Middle frontal gyrus (tissue), 1 donor: ENCODE data around the gene ALPP.
"Not testable (repeated sequence)": the region's sequence is repeated elsewhere in the genome, so short reads cannot be mapped to it uniquely, and the experiment has no call there.

ENCODE experiments used
- DNase-seq: peaks from one replicate; pipeline ENCODE4 v3.0.0-alpha.2; 2015; ENCODE audit warnings: low spot score; ENCODE audit errors: extremely low spot score

The ALPP gene

DNA sequence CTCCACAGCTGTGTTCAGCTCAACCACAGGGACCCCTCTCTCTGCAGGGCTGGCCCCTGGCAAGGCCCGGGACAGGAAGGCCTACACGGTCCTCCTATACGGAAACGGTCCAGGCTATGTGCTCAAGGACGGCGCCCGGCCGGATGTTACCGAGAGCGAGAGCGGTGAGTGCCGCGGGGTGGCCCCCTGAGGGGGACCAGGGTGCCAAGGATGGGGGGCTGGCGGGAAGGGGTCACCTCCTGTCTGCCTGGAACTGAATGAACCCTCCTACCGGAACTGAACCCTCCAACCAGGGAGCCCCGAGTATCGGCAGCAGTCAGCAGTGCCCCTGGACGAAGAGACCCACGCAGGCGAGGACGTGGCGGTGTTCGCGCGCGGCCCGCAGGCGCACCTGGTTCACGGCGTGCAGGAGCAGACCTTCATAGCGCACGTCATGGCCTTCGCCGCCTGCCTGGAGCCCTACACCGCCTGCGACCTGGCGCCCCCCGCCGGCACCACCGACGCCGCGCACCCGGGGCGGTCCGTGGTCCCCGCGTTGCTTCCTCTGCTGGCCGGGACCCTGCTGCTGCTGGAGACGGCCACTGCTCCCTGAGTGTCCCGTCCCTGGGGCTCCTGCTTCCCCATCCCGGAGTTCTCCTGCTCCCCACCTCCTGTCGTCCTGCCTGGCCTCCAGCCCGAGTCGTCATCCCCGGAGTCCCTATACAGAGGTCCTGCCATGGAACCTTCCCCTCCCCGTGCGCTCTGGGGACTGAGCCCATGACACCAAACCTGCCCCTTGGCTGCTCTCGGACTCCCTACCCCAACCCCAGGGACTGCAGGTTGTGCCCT, 2.9 kb downstream of the ALPP start:
- DNase-seq: not testable (repeated sequence)

DNA sequence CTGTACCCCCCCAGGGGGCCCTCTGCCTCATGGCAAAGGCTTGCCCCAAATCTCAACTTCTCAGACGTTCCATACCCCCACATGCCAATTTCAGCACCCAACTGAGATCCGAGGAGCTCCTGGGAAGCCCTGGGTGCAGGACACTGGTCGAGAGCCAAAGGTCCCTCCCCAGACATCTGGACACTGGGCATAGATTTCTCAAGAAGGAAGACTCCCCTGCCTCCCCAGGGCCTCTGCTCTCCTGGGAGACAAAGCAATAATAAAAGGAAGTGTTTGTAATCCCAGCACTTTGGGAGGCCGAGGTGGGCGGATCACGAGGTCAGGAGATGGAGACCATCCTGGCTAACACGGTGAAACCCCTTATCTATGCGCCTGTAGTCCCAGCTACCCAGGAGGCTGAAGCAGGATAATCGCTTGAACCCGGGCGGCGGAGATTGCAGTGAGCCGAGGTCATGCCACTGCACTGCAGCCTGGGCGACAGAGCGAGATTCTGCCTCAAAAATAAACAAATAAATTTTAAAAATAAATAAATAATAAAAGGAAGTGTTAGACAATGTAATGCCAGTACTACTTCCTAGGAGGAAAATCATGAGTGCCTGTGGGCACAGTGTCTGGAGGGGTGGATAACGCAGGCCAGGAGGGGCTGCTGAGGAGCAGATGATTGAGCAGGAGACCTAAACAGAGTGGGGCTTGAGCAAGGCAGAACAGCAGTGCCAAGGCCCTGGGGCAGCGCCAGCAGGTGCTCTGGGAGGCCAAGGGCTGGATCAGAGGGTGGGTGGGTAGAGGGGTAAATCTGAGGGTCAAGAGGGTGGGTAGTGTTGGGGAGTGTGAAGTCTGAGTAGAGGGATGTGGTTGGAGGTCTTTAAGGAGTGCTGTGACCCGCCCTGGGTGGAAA, 4.0 kb downstream of the ALPP start:
- DNase-seq: no peak

DNA sequence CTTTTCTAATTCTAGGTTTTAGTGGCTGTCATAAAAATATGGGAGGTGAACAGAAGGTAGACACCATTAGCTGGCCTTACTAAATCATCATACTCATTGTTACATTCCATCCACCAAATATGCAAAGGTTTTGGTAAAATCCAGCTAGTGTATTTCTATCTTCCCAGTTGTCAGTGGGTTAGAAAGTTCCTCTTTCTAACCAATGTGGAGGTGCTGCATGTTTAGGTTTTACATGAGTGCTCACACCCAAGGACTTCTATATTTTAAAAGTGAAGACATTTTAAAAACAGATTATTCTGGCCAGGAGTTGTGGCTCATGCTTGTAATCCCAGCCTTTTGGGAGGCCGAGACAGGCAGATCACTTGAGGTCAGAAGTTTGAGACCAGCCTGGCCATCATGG, 5.9 kb downstream of the ALPP start:
- no peak for DNase-seq

DNA sequence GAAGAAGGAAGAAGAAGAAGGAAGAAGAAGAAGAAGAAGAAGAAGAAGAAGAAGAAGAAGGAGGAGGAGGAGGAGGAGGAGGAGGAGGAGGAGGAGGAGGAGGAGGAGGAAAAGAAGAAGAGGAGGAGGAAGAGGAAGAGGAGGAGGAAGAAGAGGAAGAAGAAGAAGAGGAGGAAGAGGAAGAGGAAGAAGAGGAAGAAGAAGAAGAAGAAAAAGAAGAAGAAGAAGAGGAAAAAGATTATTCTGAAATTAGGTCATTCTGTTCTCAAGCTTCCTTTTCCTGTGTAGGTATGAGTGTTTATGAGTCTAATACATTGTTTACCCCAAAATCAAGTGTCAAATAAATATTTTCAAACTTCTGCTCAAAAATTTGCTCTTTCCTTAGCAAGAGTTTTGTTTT, 6.5 kb downstream of the ALPP start:
- not testable (repeated sequence) for DNase-seq

DNA sequence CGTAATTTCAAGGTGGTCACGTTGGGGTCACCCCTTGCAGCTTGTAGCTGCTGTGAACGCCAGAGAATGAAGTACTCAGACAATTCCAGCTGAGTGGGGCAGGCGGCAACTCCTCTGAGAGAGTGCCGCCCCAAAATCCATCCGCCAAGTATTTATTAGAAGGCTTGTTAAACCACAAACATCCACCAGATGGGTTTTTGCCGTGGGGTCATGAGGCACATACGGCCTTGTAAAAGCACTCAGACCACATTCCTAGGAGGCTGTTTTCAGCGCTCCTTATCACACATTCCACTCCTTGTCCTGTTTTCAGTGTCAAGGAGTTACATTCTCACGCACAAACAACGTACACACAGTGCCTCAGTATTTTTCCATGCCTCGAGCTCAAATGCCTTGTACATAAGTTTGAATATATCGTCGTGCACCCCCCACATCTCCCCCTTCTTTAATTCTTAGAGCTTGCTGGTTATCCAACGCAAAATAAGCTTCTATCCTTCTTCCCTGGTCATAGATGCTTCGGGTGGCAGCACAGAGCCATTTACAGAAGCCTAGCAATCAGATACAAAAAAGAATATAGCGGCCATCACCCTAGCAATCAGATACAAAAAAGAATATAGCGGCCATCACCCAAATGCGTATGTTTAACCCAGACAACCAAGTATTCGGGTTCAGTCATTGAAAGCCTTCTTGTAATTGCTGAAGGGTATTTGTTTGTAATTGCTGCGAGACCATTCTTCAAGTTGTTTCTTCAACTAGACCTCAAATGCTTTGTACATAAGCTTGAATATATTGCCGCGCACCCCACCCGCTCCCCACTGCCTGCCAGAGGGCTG, 7.3 kb downstream of the ALPP start:
- DNase-seq: no peak

DNA sequence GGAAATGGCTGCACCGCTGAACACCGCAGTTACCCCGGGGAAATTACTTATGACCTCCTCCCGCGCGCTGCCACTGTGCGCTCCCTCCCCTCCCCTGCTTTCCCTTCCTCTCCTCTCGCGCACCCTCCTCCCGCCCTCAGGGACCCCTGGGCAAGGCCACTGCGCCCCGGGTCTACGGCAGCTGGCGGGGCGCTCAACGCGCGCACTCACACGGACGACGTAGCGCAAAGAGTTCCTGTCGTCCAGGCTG, 7.9 kb downstream of the ALPP start:
- no peak for DNase-seq

DNA sequence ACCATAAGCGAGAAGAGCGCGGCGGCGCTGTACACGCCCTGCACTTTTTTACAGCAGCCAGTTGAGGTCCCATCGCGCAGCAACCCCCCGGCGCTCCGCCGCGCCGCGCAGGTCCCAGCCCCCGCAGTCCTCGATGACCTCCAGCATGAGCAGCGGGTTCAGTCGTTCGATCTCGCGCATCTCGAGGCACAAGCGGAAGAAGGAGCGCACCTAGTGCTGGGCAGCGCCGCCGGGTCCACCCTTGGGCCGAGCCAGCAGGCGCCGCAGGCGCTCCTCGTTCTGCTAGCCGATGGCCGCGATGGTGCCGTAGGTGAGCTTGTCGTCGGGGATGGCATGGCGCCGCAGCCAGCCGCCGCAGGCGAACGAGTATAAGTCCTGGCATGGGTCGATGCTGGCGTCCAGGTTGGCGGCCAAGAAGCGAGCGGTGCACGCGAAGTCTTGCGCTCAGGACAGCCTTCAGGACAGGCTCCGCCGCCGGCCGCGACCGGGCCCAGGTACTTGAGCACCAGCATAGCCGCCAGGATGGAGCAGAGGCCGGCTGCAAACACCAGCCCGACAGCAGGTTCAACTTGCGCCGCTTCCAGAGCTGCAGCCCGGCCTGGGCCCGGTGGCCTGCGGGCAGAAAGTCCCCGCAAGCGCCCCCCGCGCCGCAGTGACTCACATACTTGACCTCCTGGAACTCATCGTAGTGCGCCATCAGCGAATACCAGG, 8.3 kb downstream of the ALPP start:
- DNase-seq: no peak

DNA sequence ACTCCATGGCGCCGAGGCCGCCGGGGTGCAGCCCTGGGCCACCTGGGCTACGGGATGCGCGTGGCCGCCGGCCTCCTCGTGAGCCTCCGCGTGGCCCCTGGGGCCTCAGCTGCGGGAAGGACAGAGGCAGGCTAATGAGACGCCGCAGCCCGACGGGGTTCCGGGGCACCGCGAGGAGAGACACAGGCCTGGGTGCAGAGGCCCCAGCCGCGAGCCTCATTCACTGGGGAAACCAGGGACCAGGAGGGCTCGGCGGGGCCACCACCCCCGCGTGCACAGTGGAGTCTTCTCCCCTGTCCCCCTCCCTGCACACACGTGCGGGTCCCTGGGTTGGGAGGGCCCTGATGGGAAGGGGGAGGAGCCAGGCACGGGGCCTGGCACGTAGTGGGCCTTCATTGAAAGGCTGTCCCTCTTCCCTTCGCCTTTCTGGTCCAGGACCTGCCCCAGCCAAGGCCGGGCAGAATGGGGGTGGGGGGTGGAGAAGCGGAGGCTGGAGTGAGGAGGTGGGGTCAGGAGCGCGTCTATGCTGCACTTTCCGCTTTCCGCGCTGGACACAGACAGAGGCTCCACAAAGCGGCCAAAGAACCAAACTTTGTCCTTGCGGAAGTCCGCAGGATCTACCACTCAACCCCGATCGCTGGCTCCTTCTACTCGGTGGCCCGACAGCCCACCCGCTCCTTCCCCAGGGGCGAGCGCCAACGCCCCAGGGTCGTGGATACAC, 9.1 kb downstream of the ALPP start:
- DNase-seq: no peak

DNA sequence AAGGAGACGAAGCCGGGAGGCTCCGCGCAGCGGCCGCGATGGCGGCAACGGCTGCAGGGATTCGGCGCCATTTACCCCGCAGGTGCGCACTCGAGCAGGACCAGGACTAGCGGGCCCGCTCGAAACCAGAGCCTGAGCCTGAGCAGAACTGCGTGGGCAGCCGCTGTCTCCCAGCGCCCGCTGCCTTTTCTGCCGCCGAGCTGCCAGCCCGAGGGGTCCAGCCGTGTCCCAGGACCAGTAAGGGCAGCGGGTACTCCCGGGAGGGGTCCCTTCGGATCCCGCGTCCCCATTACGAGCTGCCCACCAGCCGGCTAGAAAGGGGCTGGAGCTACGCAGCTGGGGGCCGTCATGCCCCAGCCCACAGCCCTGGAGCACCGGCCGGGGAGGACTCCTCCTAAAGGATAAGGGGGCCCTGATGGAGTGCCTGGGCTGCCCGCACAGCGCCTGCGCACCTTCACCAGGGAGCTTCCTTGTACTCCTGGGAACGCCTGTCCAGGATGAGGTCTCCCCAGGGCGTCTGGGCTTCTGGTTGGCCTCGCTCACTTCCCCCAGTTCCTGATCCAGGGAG, 9.9 kb downstream of the ALPP start:
- no peak for DNase-seq

DNA sequence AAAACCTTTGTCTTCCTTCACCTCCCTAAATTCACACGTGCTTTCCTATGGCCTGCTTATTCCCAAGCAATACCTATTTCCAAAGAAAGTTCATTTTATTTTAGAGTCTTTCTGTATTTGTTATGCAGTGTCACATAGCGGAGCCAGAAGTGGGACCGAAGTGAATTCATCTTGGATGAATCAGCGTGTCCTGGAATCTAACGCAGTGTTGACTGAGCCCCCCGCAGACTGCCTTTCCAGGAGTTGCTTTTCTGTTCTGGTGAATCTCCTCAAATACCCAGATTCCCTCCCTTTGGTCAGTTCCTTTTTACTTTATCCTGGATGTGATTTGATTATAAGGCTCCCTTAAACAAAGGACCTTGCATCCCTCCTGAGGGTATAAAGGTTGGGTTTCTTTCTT, 10.8 kb downstream of the ALPP start:
- DNase-seq: no peak

DNA sequence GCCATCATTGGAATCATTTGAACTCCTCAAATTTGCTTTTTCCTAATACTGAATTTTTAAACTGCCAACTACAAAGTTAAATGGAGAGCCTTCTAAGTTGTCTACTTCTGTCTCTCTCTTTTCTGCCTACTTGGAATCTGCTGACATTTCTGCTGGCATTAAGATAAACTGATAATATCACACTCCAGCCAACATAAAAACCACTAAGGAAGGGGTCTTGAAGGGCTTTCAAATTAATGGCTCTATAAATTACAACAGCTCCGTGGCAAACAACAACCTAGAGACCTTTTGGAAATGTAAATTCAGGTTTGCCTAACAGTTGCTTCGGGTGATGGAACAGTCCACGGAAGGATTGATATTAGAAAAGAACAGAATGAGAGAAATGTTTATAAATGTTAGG, 12.1 kb downstream of the ALPP start:
- DNase-seq: no peak

DNA sequence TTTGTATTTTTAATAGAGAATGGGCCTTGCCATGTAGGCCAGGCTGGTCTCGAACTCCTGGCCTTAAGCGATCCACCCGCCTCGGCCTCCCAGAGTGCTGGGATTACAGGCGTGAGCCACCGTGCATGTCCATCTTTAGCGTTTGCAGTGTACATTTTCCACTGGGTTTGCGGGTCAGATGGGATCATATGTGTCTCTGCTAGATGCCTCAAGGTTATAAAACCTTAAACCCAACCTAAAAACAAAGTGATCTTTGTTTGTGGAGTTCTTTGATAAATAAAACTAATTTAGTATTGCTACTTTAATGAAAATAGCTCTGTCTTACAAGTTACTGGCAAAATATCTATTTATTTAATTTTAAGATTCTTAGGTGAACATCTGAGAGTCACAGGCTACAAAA, 15.0 kb downstream of the ALPP start:
- no peak for DNase-seq

DNA sequence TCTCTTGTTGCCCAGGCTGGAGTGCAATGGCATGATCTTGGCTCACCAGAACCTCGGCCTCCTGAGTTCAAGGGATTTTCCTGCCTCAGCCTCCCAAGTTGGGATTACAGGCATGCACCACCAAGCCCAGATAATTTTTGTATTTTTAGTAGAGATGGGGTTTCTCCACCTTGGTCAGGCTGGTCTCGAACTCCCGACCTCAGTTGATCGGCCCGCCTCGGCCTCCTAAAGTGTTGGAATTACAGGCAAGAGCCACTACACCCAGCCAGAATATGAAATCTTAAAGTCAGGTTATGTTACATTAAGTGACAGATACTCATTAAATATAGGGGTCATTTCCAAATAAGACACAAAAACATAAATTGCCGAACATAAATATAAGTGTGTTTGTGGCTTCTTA, 15.9 kb downstream of the ALPP start:
- DNase-seq: not testable (repeated sequence)

DNA sequence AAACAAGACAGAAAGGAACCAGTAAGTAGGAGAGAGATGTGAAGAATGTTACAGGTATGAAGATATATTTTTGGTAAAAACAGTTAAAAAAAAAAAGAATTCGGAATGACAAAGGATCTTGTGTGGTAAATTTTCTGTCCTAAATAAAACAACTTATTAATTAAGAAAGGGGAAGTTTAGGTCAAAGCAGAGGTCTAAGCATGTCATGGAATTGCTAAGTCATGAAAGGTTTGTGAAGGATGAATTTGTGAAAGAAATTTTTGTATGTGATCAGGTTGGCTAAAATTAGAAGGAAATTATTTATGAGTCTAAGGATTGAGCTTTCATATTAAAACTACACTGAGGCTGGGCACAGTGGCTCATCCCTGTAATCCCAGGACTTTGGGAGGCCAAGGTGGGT, 17.0 kb downstream of the ALPP start:
- no peak for DNase-seq

DNA sequence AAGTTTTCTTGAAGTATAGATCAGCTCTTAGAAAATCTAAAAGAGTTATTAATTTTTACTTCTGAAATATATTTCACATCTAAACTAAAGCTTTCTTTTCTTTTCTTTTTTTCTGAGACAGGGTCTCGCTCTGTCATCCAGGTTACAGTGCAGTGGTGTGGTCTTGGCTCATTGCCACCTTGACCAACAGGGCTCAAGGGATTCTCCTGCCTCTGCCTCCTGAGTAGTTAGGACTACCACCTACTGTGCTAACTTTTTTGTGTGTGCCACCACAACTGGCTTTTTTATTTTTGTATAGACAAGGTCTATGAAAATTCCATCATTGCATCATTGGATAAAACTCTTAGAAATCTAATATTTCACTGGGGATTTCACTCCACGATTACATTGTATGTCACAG, 18.1 kb downstream of the ALPP start:
- DNase-seq: no peak

DNA sequence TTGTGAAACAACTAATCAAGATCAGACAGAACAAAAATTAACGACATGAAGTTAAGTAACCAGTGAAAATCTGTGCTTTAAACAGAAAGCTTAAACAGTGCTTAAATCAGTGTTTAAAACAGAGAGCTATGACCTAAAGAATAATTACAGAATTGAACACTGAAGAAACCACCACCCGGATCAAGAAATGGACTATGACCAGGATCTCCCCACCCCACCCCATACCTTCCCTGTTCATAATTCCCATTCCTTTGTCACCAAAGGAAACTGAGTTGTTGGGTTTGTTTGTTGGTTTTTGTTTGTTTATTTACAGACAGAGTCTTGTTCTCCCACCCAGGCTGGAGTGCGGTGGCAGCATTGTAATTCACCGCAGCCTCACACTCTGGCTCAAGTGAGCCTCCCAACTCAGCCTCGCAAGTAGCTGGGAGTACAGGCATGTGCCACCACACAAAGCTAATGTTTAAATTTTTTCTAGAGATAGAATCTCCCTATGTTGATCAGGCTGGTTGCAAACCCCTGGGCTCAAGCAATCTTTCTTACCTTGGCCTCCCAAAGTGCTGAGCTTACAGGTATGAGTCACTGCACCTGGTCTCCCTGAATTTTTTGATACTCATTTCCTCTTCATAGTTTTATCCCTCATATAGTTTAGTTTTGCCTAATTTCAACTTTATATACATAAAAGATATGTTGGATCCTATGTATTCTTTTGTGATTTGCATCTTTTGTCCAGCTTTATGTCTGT, 19.9 kb downstream of the ALPP start:
- no peak for DNase-seq

DNA sequence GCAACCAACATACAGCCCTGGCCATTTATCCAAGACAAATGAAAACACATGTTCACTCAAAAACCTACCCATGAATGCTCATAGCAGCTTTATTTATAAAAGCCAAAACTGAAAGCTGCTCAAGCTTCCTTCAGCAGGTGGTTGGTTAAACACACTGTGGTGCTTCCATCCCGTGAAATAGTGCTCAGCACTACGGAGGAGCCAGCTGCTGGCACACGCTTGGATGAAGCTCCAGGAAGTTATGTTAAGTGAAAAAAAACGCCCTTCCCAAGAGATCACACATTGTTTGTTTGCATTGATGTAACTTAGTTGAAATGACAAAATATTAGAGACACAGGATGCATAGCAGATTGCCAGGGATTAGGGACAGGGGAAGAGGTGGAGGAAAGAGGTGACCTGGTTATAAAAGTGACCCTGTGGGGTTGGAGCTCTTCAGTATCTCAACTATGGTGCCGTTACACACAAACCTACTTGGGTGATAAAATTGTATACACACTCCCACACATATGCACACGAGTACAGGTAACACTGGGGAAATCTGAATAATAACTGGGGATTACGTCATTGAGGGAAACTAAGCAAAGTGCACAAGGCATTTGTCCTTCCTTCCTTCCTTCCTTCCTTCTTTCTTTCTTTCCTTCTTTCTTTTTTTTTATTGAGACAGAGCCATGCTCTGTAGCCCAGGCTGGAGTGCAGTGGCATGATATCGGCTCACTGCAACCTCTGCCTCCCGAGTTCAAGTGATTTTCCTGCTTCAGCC, 21.9 kb downstream of the ALPP start:
- no peak for DNase-seq

DNA sequence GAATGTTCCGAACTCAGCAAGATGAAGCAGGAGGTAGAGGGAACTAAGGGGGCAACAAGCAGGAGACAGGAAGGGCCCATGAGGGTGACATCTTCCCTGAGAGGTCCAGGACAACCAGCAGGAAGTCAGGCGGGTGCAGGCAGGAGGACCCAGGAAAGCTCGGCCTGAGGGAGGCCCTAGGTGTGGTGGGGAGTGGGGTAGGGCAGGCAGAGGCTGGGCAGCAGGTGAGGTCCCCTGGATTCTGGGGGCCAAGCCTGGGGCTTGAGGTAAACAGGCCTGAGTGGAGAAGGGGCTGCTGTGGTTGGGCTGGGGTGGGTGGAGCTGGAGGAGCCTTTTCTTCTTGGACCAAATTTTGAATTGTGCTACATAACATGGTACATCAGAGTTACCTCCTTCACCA, 24.0 kb downstream of the ALPP start:
- no peak for DNase-seq

DNA sequence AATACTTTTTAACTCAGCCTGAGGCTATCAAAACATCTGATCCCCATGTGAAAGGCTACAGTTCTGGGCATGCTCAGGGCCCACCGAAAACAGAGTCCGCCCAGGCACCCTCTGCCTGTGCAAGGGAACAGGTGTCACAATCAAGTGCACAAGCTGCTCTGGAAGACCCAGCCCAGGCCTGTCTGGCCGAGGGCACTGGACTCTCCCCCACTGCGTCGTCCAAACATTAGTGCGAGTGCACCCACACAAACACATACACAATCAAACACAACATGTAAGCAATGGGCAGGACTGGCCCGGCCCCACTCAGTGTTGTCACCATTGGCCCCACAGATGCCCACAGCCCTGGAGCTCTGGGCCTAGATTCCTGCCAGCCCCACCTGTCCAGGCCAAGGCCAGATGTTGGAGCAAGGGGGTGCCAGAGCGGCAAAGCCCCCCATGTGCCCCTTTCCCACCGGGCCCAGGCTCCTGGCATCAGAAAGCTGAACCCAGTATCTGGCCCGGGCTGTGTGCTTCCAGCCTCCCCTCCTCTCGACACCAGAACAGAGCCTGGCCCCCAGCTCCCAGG, 27.5 kb downstream of the ALPP start:
- no peak for DNase-seq
